Measurements from ENCODE around the gene POTEH.
A peak's percentile ranks its signal among the peaks of the same experiment; 100 is the strongest.
"Not testable (repeated sequence)": the region's sequence is repeated elsewhere in the genome, so short reads cannot be mapped to it uniquely, and the experiment has no call there.

POTEH gene

DNA sequence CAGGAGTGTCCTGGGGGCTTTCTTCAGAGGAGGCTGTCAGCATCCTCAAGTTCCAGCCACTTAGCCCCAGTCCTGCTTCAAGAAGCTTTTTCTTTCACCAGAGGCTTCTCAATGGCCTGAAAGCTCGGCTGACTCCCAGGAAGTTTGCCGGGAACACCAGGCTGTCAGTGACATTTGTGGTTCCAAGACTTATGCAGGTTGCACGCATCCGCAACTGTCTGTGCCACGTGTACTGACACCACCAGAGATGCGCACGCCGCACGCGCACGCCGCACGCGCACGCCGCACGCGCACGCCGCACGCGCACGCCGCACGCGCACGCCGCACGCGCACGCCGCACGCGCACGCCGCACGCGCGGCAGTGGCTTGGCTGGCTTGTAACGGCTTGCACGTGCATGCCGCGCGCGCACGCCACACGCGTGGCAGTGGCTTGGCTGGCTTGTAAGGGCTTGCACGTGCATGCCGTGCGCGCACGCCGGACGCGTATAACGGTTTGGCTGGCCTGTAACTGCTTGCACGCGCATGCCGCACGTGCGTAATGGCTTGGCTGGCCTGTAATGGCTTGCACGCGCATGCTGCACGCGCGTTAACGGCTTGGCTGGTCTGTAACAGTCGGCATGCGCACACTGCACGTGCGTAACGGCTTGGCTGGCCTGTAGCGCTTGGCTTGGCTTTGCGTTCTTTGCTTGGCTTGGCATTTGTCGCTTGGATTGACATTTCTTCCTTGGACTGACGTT is 646 bp upstream of the POTEH start:
- not testable (repeated sequence) for H3K36me3 ChIP-seq (ENCODE audit: control insufficient read depth in 1 of 2, insufficient read depth in 2 of 2, low read length in 2 of 2); H3K4me3 ChIP-seq (ENCODE audit: low read depth, low read length); H3K4me1 ChIP-seq (ENCODE audit: control insufficient read depth in 1 of 2, insufficient read depth in 2 of 2, low read length in 2 of 2); H3K4ac ChIP-seq (ENCODE audit: low read depth, low read length); H4K8ac ChIP-seq (ENCODE audit: low read depth, low read length); H2AFZ ChIP-seq (ENCODE audit: insufficient read depth, low read length, poor library complexity); H2BK120ac ChIP-seq (ENCODE audit: insufficient read depth, low read length, poor library complexity); H4K91ac ChIP-seq (ENCODE audit: low read depth, low read length); H2BK12ac ChIP-seq (ENCODE audit: low read length); H3K79me1 ChIP-seq (ENCODE audit: low read length); H3K79me2 ChIP-seq (ENCODE audit: control insufficient read depth, insufficient read depth, low read length, poor library complexity); H3K18ac ChIP-seq (ENCODE audit: low read length); H2BK5ac ChIP-seq (ENCODE audit: low read depth, low read length, poor library complexity); H4K12ac ChIP-seq (ENCODE audit: low read depth, low read length); H3K27ac ChIP-seq (ENCODE audit: low read depth, low read length); H2AK5ac ChIP-seq (ENCODE audit: low read length); H3K4me2 ChIP-seq (ENCODE audit: low read length); H3K9ac ChIP-seq (ENCODE audit: low read length); H3K27me3 ChIP-seq (ENCODE audit: insufficient read depth, low read length); H3K23ac ChIP-seq (ENCODE audit: low read length); H3K14ac ChIP-seq (ENCODE audit: low read length)
- peak; percentile 3 to 54 for DNase-seq
- peaks cover 13% of the 10 kb centered on the region for H3K9me3 ChIP-seq (ENCODE audit: insufficient read depth, low read depth, low read length)
- no CpG with 5 or more reads among the region's 77 CpGs for WGBS (ENCODE audit: extremely low coverage, insufficient coverage, insufficient read length)

DNA sequence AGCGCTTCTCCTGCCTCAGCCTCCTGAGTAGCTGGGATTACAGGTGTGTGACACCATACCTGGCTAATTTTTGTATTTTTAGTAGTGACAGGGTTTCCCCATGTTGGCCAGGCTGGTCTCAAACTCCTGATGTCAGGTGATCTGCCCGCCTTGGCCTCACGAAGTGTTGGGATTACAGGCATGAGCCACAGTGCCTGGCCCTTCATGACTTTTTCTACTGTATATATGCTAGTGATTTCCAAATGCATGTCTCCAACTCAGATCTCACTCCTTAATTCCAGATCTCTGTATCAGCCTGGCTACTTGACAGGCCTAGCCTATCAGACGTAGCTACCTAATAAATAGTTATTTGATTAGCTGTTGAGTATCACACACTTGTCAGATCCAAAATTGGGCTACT is 23.8 kb downstream of the POTEH start:
- not testable (repeated sequence) for H2AFZ ChIP-seq (ENCODE audit: insufficient read depth, low read length, poor library complexity); H4K8ac ChIP-seq (ENCODE audit: low read depth, low read length); H3K79me2 ChIP-seq (ENCODE audit: control insufficient read depth, insufficient read depth, low read length, poor library complexity); H3K14ac ChIP-seq (ENCODE audit: low read length); H3K27me3 ChIP-seq (ENCODE audit: insufficient read depth, low read length); H4K12ac ChIP-seq (ENCODE audit: low read depth, low read length); H3K9ac ChIP-seq (ENCODE audit: low read length); H3K18ac ChIP-seq (ENCODE audit: low read length); H3K27ac ChIP-seq (ENCODE audit: low read depth, low read length); H3K4me1 ChIP-seq (ENCODE audit: control insufficient read depth in 1 of 2, insufficient read depth in 2 of 2, low read length in 2 of 2); H3K36me3 ChIP-seq (ENCODE audit: control insufficient read depth in 1 of 2, insufficient read depth in 2 of 2, low read length in 2 of 2); H3K4me2 ChIP-seq (ENCODE audit: low read length); H2BK12ac ChIP-seq (ENCODE audit: low read length); H3K9me3 ChIP-seq (ENCODE audit: insufficient read depth, low read depth, low read length); H2AK5ac ChIP-seq (ENCODE audit: low read length); H3K23ac ChIP-seq (ENCODE audit: low read length); H3K79me1 ChIP-seq (ENCODE audit: low read length); H3K4me3 ChIP-seq (ENCODE audit: low read depth, low read length); H2BK5ac ChIP-seq (ENCODE audit: low read depth, low read length, poor library complexity); H2BK120ac ChIP-seq (ENCODE audit: insufficient read depth, low read length, poor library complexity); H3K4ac ChIP-seq (ENCODE audit: low read depth, low read length); H4K91ac ChIP-seq (ENCODE audit: low read depth, low read length)
- no CpG with 5 or more reads among the region's 4 CpGs for WGBS (ENCODE audit: extremely low coverage, insufficient coverage, insufficient read length)
- peak; percentile 2 to 44 for DNase-seq

DNA sequence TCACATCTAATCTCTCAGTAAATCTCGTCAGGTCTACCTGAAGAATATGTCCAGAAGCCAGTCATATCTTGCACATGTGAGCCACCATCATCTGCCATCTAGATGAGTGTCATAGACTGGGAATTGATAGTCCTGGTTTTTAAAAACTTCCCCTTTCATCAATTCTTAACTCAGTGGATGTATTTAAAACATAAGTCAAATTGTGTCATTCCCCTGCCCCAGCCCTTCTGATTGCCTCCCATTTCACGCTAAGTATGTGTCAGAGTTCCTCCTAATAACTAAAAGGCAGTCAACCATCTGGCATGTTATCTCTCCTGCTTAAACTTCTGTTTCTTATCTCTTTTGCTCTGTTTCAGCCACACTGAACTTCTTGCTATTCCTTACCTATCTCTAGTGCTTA is 24.3 kb downstream of the POTEH start:
- not testable (repeated sequence) for H3K79me2 ChIP-seq (ENCODE audit: control insufficient read depth, insufficient read depth, low read length, poor library complexity); H3K4ac ChIP-seq (ENCODE audit: low read depth, low read length); H2BK12ac ChIP-seq (ENCODE audit: low read length); H3K9ac ChIP-seq (ENCODE audit: low read length); H4K12ac ChIP-seq (ENCODE audit: low read depth, low read length); H4K8ac ChIP-seq (ENCODE audit: low read depth, low read length); H3K4me2 ChIP-seq (ENCODE audit: low read length); H4K91ac ChIP-seq (ENCODE audit: low read depth, low read length); H3K79me1 ChIP-seq (ENCODE audit: low read length); H3K18ac ChIP-seq (ENCODE audit: low read length); H3K27ac ChIP-seq (ENCODE audit: low read depth, low read length); H2BK5ac ChIP-seq (ENCODE audit: low read depth, low read length, poor library complexity); H3K36me3 ChIP-seq (ENCODE audit: control insufficient read depth in 1 of 2, insufficient read depth in 2 of 2, low read length in 2 of 2); H3K9me3 ChIP-seq (ENCODE audit: insufficient read depth, low read depth, low read length); H2BK120ac ChIP-seq (ENCODE audit: insufficient read depth, low read length, poor library complexity); H3K4me3 ChIP-seq (ENCODE audit: low read depth, low read length); H2AK5ac ChIP-seq (ENCODE audit: low read length); H3K23ac ChIP-seq (ENCODE audit: low read length); H3K4me1 ChIP-seq (ENCODE audit: control insufficient read depth in 1 of 2, insufficient read depth in 2 of 2, low read length in 2 of 2); H3K27me3 ChIP-seq (ENCODE audit: insufficient read depth, low read length); H3K14ac ChIP-seq (ENCODE audit: low read length); H2AFZ ChIP-seq (ENCODE audit: insufficient read depth, low read length, poor library complexity)
- peak; percentile 62 to 71 for DNase-seq
- no CpG with 5 or more reads among the region's 2 CpGs for WGBS (ENCODE audit: extremely low coverage, insufficient coverage, insufficient read length)

DNA sequence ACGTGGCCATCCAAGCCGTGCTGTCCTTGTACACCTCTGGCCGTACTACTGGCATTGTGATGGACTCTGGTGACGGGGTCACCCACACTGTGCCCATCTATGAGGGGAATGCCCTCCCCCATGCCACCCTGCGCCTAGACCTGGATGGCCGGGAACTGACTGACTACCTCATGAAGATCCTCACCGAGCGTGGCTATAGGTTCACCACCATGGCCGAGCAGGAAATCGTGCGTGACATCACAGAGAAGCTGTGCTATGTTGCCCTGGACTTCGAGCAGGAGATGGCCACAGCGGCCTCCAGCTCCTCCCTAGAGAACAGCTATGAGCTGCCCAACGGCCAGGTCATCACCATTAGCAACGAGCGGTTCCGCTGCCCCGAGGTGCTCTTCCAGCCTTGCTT is 32.1 kb downstream of the POTEH start:
- H3K9me3 ChIP-seq (ENCODE audit: insufficient read depth, low read depth, low read length); H3K14ac ChIP-seq (ENCODE audit: low read length); DNase-seq; H2AFZ ChIP-seq (ENCODE audit: insufficient read depth, low read length, poor library complexity); H3K4me1 ChIP-seq (ENCODE audit: control insufficient read depth in 1 of 2, insufficient read depth in 2 of 2, low read length in 2 of 2); H4K12ac ChIP-seq (ENCODE audit: low read depth, low read length); H3K23ac ChIP-seq (ENCODE audit: low read length); H3K4me3 ChIP-seq (ENCODE audit: low read depth, low read length); H3K18ac ChIP-seq (ENCODE audit: low read length); H4K91ac ChIP-seq (ENCODE audit: low read depth, low read length); H3K36me3 ChIP-seq (ENCODE audit: control insufficient read depth in 1 of 2, insufficient read depth in 2 of 2, low read length in 2 of 2); H2AK5ac ChIP-seq (ENCODE audit: low read length); H2BK12ac ChIP-seq (ENCODE audit: low read length); H3K4ac ChIP-seq (ENCODE audit: low read depth, low read length); H2BK5ac ChIP-seq (ENCODE audit: low read depth, low read length, poor library complexity); H3K27ac ChIP-seq (ENCODE audit: low read depth, low read length); H3K27me3 ChIP-seq (ENCODE audit: insufficient read depth, low read length); H4K8ac ChIP-seq (ENCODE audit: low read depth, low read length); H3K79me2 ChIP-seq (ENCODE audit: control insufficient read depth, insufficient read depth, low read length, poor library complexity); H2BK120ac ChIP-seq (ENCODE audit: insufficient read depth, low read length, poor library complexity); H3K4me2 ChIP-seq (ENCODE audit: low read length); H3K79me1 ChIP-seq (ENCODE audit: low read length); H3K9ac ChIP-seq (ENCODE audit: low read length): not testable (repeated sequence)
- no CpG with 5 or more reads among the region's 18 CpGs for WGBS (ENCODE audit: extremely low coverage, insufficient coverage, insufficient read length)

Data from trophoblast cell (in vitro differentiated cells and primary cell).